GDM1 (cell line): ENCODE measurements around the gene RBM20.

Source experiments
- DNase-seq: peaks from one replicate; lab custom pipeline; 2025; lab: John Stamatoyannopoulos, UW

The RBM20 gene

GRCh38 chr10:110853921-110854605 lies 209.9 kb downstream of the RBM20 start:
- DNase-seq = no peak

GRCh38 chr10:110857265-110858171 lies 213.4 kb downstream of the RBM20 start:
- DNase-seq = no peak

- DNase-seq = no peak
Observed at GRCh38 chr10:110858297-110858934, 214.3 kb downstream of the RBM20 start.

- DNase-seq = no peak
Observed at GRCh38 chr10:110859206-110859972, 215.3 kb downstream of the RBM20 start.

GRCh38 chr10:110859973-110860376 lies 215.8 kb downstream of the RBM20 start:
- peak; percentile 14 for DNase-seq

- no peak for DNase-seq
Observed at GRCh38 chr10:110860576-110861241, 216.6 kb downstream of the RBM20 start.

GRCh38 chr10:110861476-110861875 lies 217.3 kb downstream of the RBM20 start:
- no peak for DNase-seq

- no peak for DNase-seq
Observed at GRCh38 chr10:110861930-110862649, 218.0 kb downstream of the RBM20 start.

- DNase-seq = no peak
Observed at GRCh38 chr10:110862961-110863360, 218.8 kb downstream of the RBM20 start.

GRCh38 chr10:110863361-110863760 lies 219.2 kb downstream of the RBM20 start:
- DNase-seq = no peak

GRCh38 chr10:110863956-110864355 lies 219.8 kb downstream of the RBM20 start:
- no peak for DNase-seq

- DNase-seq = peak; percentile 69
Observed at GRCh38 chr10:110864662-110865140, 220.6 kb downstream of the RBM20 start.

GRCh38 chr10:110865186-110865808 lies 221.2 kb downstream of the RBM20 start:
- DNase-seq = peak; percentile 36

GRCh38 chr10:110865809-110866482 lies 221.8 kb downstream of the RBM20 start:
- no peak for DNase-seq

- DNase-seq = peak; percentile 26
Observed at GRCh38 chr10:110867011-110867806, 223.1 kb downstream of the RBM20 start.

- no peak for DNase-seq
Observed at GRCh38 chr10:110867807-110868465, 223.8 kb downstream of the RBM20 start.

- no peak for DNase-seq
Observed at GRCh38 chr10:110868981-110869380, 224.8 kb downstream of the RBM20 start.

- DNase-seq = no peak
Observed at GRCh38 chr10:110870823-110871297, 226.7 kb downstream of the RBM20 start.
